GM04504 (cell line): ENCODE results near the gene ADCY1.

ENCODE experiments used
- DNase-seq: peaks from one replicate; pipeline ENCODE4 v3.0.0-alpha.2; 2012; ENCODE audit warnings: low read depth

Gene ADCY1

GRCh38 chr7:45652630-45653029 is 78.5 kb downstream of the ADCY1 start:
- no peak for DNase-seq

- no peak for DNase-seq
These were observed 79.2 kb downstream of the ADCY1 start for GRCh38 chr7:45653209-45653907.

GRCh38 chr7:45654341-45654740 is 80.2 kb downstream of the ADCY1 start:
- no peak for DNase-seq

GRCh38 chr7:45655539-45655938 is 81.4 kb downstream of the ADCY1 start:
- no peak for DNase-seq

GRCh38 chr7:45656431-45656830 is 82.3 kb downstream of the ADCY1 start:
- no peak for DNase-seq

GRCh38 chr7:45657136-45657889 is 83.1 kb downstream of the ADCY1 start:
- DNase-seq: no peak

GRCh38 chr7:45657890-45658715 is 83.9 kb downstream of the ADCY1 start:
- no peak for DNase-seq

GRCh38 chr7:45658716-45659495 is 84.7 kb downstream of the ADCY1 start:
- DNase-seq: no peak

GRCh38 chr7:45659496-45660139 is 85.5 kb downstream of the ADCY1 start:
- DNase-seq: no peak

GRCh38 chr7:45660201-45660900 is 86.2 kb downstream of the ADCY1 start:
- DNase-seq: no peak

GRCh38 chr7:45660901-45661211 is 86.7 kb downstream of the ADCY1 start:
- no peak for DNase-seq

GRCh38 chr7:45661302-45661995 is 87.3 kb downstream of the ADCY1 start:
- no peak for DNase-seq

- DNase-seq: no peak
These were observed 87.8 kb downstream of the ADCY1 start for GRCh38 chr7:45662018-45662417.

- DNase-seq: no peak
These were observed 88.5 kb downstream of the ADCY1 start for GRCh38 chr7:45662540-45663166.

- no peak for DNase-seq
These were observed 89.2 kb downstream of the ADCY1 start for GRCh38 chr7:45663167-45663921.

- DNase-seq: no peak
These were observed 89.9 kb downstream of the ADCY1 start for GRCh38 chr7:45663965-45664633.

GRCh38 chr7:45665172-45665571 is 91.0 kb downstream of the ADCY1 start:
- DNase-seq: no peak

GRCh38 chr7:45670227-45670626 is 96.1 kb downstream of the ADCY1 start:
- DNase-seq: no peak

GRCh38 chr7:45670717-45671116 is 96.5 kb downstream of the ADCY1 start:
- no peak for DNase-seq
